Fibroblast of pulmonary artery (primary cell): Measurements from ENCODE around the gene DUSP22.

Source experiments
- DNase-seq: peaks from one replicate; pipeline ENCODE4 v3.0.0-alpha.2; 2010; ENCODE audit warnings: low read depth
- H3K4me3 ChIP-seq: replicated peaks from 2 replicates; pipeline ENCODE4 v1.5.1; 2011; ENCODE audit warnings: low read depth, mild to moderate bottlenecking, control low read depth, low read length, moderate library complexity
- TF ChIP-seq, protein P1 (sequence below): IDR thresholded peaks from 2 replicates; pipeline ENCODE4 v1.5.1; 2011; ENCODE audit warnings: mild to moderate bottlenecking, control low read depth, low read length, inconsistent platforms; ENCODE audit errors: missing control alignments

The DUSP22 gene

DNA sequence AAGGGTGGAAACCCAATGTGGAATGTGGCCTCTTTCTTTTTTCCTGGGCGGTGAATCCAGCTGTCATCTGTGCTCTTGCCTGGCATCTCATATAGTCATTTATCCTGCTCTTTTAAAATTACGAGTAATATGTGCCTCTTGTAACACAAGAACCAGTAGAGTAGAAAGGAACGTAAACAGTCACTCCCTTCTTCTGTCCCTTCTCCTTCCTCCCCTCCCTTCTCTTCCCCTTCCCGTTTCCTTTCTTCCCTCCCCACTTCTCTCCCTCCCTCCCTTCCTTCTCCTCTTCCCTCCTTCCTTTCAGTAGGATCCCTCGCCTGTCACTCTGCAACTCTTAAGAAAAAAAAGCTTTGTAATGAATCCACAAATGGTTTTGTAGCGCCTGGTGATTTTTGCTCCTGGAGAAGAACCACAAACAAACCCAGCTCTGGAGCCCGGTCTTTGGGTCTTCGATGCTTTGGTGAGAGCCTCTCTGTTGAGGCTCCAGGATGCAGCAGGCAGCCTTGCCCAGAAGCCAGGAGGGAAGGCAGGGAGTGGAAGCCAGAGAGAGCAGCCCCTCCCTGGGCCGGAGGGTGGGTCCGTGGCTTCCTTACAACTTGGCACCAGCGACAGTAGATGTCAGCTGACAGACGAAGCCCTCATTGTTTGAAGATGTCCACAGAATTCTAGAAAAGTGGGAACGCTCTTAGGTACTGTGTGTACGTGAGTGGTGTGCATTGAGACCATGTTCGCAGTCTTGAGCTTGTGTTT, 15.0 kb downstream of the DUSP22 start:
- no peak for DNase-seq
- TF ChIP-seq, protein P1, sequence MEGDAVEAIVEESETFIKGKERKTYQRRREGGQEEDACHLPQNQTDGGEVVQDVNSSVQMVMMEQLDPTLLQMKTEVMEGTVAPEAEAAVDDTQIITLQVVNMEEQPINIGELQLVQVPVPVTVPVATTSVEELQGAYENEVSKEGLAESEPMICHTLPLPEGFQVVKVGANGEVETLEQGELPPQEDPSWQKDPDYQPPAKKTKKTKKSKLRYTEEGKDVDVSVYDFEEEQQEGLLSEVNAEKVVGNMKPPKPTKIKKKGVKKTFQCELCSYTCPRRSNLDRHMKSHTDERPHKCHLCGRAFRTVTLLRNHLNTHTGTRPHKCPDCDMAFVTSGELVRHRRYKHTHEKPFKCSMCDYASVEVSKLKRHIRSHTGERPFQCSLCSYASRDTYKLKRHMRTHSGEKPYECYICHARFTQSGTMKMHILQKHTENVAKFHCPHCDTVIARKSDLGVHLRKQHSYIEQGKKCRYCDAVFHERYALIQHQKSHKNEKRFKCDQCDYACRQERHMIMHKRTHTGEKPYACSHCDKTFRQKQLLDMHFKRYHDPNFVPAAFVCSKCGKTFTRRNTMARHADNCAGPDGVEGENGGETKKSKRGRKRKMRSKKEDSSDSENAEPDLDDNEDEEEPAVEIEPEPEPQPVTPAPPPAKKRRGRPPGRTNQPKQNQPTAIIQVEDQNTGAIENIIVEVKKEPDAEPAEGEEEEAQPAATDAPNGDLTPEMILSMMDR = no peak
- no peak overlapping the region for H3K4me3 ChIP-seq

DNA sequence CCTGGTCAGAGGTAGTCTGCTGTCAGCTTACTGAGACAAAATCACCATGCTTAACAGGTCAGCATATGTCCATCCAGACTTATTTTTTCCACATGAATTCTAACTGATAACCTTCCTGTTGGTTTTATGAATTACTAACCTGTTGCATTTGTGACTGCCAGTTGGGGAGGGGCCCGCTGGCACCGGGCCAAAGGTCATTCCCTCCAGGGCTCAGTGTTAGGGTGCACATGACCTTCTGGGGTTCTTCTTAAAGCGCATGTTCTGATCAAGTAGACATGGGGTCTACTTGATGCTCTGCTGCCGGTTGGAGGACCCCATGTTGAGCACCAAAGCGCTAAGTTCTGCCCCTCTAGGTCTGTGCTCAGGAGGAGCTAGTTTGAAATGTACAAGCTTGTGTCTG, 15.6 kb downstream of the DUSP22 start:
- no peak for DNase-seq
- H3K4me3 ChIP-seq = no peak overlapping the region
- TF ChIP-seq, protein P1 = no peak

DNA sequence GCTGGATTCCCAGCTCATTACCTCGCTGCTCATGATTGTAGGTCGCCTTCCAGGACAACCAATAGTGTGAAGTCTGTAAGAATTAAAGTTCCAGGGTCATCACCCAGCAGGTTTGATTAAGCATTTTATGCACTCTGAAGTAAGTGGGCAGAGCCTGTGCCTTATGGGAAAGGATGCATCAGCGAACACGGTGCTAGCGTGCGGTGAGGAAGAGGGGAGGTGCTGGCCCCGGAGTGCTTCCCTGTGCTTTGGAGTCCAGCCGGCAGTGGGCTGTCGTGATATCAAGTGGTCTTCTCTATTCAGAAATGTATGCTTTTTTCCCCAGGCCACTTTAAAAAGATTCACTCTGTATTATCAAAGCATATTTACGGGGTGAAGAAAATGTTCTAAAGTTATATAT, 16.0 kb downstream of the DUSP22 start:
- TF ChIP-seq, protein P1 = no peak
- no peak for DNase-seq
- no peak overlapping the region for H3K4me3 ChIP-seq

- TF ChIP-seq, protein P1 = no peak
- no peak for DNase-seq
- no peak overlapping the region for H3K4me3 ChIP-seq
Observed at GRCh38 chr6:308768-309167, 16.5 kb downstream of the DUSP22 start.

GRCh38 chr6:309947-310346, 17.7 kb downstream of the DUSP22 start:
- no peak for DNase-seq
- no peak overlapping the region for H3K4me3 ChIP-seq
- TF ChIP-seq, protein P1 = no peak

- TF ChIP-seq, protein P1 = no peak
- DNase-seq = no peak
- no peak overlapping the region for H3K4me3 ChIP-seq
Observed at GRCh38 chr6:310671-311070, 18.4 kb downstream of the DUSP22 start.

DNA sequence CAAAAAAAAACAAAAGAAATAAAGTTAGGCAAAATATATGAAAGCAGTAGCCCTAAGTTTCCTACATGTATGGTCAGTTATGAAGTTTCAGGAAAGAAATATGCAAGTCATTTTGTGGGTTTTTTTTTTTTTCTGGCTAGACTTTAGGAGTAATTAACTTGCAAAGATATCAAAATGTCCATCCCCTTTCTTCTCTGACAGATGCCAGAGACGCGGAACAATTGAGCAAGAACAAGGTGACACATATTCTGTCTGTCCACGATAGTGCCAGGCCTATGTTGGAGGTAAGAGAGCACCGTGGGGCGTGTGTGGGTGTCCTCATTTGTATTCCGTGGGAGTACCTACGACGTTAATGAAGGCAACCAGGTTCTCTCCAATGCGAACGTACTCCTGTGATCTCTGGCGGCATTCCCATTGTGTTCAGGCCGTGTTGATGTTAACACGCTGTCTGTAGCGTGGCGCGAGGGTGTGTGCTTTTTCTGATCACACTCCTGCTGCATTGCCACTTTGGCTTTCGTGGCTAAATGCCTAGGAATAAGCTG, 19.5 kb downstream of the DUSP22 start:
- no peak overlapping the region for H3K4me3 ChIP-seq
- TF ChIP-seq, protein P1 = no peak
- no peak for DNase-seq
